Upper lobe of right lung (tissue), 1 donor: Measurements from ENCODE around the gene DLL4. TPM values are rescaled to one million over a fixed set of nuclear protein-coding genes. Genes with fewer than 3 reads are reported as not detected.

Experiments
- ATAC-seq: fragments of 200-7000 bp; cut with Tn5 transposase; one replicate; pipeline ENCODE4 v1.9.1; 2020; ENCODE audit warnings: mild to moderate bottlenecking, moderate library complexity
- DNase-seq: peaks from one replicate; pipeline ENCODE4 v3.0.0-alpha.2; 2020
- H3K27ac ChIP-seq: fragments of 200-600 bp; one replicate; pipeline ENCODE4 v1.8.0; 2022
- H3K27me3 ChIP-seq: fragments of 200-600 bp; one replicate; pipeline ENCODE4 v1.8.0; 2022; ENCODE audit warnings: mild to moderate bottlenecking
- H3K36me3 ChIP-seq: fragments of 200-600 bp; one replicate; pipeline ENCODE4 v1.8.0; 2022
- H3K4me1 ChIP-seq: fragments of 200-600 bp; one replicate; pipeline ENCODE4 v1.8.0; 2022
- H3K4me3 ChIP-seq: fragments of 200-600 bp; one replicate; pipeline ENCODE4 v1.8.0; 2022; ENCODE audit warnings: mild to moderate bottlenecking
- H3K9me3 ChIP-seq: fragments of 200-600 bp; one replicate; pipeline ENCODE4 v1.8.0; 2022
- intact Hi-C: fragments of 100-400 bp; cut with DNase I; formaldehyde crosslinking; loops from one replicate; pipeline ENCODE4 v1.11.0; 2022
- total RNA-seq: library from RNA; stranded (reverse); fragmentation: NEBNext Ultra II Directional; extraction: Animal tissue kit (Norgen Biotek cat#: 25700); gene quantifications from one replicate; pipeline ENCODE4 v1.2.1, GENCODE V29; 2021
- TF ChIP-seq, protein P1 (sequence below): fragments of 200-600 bp; IDR thresholded peaks from one replicate; pipeline ENCODE4 v1.8.0; 2022; ENCODE audit warnings: antibody characterized with exemption
- donor health status: DM: no; HTN: yes; CAD: no; lungs with severe emphysema.

DLL4 gene
- total RNA-seq, 1 donor from 2014 or later: 22.0 TPM

GRCh38 chr15:40974879-40975278 is 45.7 kb downstream of the DLL4 start:
- Histone ChIP-seq H3K27ac (no peak overlapping the region), H3K4me3 (no peak overlapping the region), H3K36me3 (peaks cover 36% of the 10 kb centered on the region), H3K4me1 (no peaks in the 10 kb centered on the region), H3K27me3 (no peaks in the 10 kb centered on the region), H3K9me3 (no peaks in the 10 kb centered on the region)
- ATAC-seq (no peak), DNase-seq (no peak)
- intact Hi-C loops: no loop called here
- TF ChIP-seq, protein P1, sequence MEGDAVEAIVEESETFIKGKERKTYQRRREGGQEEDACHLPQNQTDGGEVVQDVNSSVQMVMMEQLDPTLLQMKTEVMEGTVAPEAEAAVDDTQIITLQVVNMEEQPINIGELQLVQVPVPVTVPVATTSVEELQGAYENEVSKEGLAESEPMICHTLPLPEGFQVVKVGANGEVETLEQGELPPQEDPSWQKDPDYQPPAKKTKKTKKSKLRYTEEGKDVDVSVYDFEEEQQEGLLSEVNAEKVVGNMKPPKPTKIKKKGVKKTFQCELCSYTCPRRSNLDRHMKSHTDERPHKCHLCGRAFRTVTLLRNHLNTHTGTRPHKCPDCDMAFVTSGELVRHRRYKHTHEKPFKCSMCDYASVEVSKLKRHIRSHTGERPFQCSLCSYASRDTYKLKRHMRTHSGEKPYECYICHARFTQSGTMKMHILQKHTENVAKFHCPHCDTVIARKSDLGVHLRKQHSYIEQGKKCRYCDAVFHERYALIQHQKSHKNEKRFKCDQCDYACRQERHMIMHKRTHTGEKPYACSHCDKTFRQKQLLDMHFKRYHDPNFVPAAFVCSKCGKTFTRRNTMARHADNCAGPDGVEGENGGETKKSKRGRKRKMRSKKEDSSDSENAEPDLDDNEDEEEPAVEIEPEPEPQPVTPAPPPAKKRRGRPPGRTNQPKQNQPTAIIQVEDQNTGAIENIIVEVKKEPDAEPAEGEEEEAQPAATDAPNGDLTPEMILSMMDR: no peak

DNA sequence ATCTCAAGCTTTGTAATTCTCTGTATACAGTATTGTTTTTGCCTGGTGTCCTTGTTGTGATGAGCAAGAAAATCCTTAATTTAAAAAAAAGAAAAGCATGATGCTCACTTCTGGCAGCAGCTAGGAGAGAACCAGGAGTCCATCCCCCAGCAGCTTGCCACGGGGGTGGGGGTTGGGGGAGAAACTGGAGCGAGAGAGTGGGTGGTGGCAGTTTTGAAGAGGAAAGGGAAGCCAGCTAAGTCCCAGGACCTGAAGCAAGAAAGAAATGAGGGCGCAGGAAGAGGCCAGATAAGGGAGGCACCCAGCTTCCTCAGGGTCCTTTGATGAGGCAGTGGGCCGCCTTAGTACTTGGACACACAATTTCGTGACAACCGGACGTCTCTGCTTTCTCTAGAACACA is 47.7 kb downstream of the DLL4 start:
- Histone ChIP-seq H3K36me3 (peaks cover 56% of the 10 kb centered on the region), H3K4me3 (no peak overlapping the region), H3K27ac (no peak overlapping the region), H3K4me1 (no peaks in the 10 kb centered on the region), H3K9me3 (no peaks in the 10 kb centered on the region), H3K27me3 (no peaks in the 10 kb centered on the region)
- DNase-seq (no peak), ATAC-seq (no peak)
- TF ChIP-seq, protein P1: no peak
- intact Hi-C loops: no loop called here

- DNase-seq (no peak), ATAC-seq (no peak)
- TF ChIP-seq, protein P1: no peak
- H3K36me3 ChIP-seq: peaks cover 69% of the 10 kb centered on the region
- no peak overlapping the region for H3K4me3 ChIP-seq
- H3K4me1 ChIP-seq: peaks cover 5% of the 10 kb centered on the region
- H3K27ac ChIP-seq: no peak overlapping the region
- no peaks in the 10 kb centered on the region for H3K27me3 ChIP-seq
- intact Hi-C loops: no loop called here
- no peaks in the 10 kb centered on the region for H3K9me3 ChIP-seq
Observed at GRCh38 chr15:40978141-40978540, 49.0 kb downstream of the DLL4 start.

DNA sequence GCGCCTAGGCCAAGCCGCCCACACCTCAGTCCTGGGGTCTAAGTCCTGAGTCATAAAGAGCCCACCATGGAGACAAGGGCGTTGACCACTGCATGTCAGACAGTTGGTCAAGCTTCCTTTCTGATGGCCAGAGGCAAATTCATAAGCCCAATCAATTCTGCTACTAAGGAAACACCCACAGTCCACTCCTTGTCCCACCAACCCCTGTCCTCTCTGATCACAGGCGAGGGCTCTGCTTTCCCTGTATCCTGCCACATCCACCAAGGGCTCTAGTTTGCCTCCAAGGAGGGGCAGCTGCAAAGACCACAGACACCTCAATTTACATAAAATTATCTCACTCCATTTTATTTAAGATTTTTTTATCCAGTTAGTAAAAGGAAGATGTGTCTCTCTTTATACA is 49.4 kb downstream of the DLL4 start:
- no peak overlapping the region for H3K27ac ChIP-seq
- no peaks in the 10 kb centered on the region for H3K27me3 ChIP-seq
- ATAC-seq (no peak), DNase-seq (no peak)
- intact Hi-C loops: no loop called here
- peaks cover 73% of the 10 kb centered on the region for H3K36me3 ChIP-seq
- peaks cover 5% of the 10 kb centered on the region for H3K4me1 ChIP-seq
- TF ChIP-seq, protein P1: no peak
- H3K9me3 ChIP-seq: no peaks in the 10 kb centered on the region
- no peak overlapping the region for H3K4me3 ChIP-seq

GRCh38 chr15:40981186-40981585 is 52.0 kb downstream of the DLL4 start:
- Histone ChIP-seq H3K4me3 (no peak overlapping the region), H3K27ac (no peak overlapping the region), H3K4me1 (peaks cover 5% of the 10 kb centered on the region), H3K9me3 (no peaks in the 10 kb centered on the region), H3K27me3 (no peaks in the 10 kb centered on the region), H3K36me3 (peaks cover 100% of the 10 kb centered on the region)
- intact Hi-C loops: no loop called here
- ATAC-seq (no peak), DNase-seq (no peak)
- TF ChIP-seq, protein P1: no peak

- TF ChIP-seq, protein P1: no peak
- H3K36me3 ChIP-seq: peaks cover 100% of the 10 kb centered on the region
- no peaks in the 10 kb centered on the region for H3K9me3 ChIP-seq
- no peaks in the 10 kb centered on the region for H3K27me3 ChIP-seq
- intact Hi-C loops: no loop called here
- DNase-seq: no peak
- no peak overlapping the region for H3K27ac ChIP-seq
- ATAC-seq: peak; percentile 41
- H3K4me1 ChIP-seq: peaks cover 5% of the 10 kb centered on the region
- no peak overlapping the region for H3K4me3 ChIP-seq
Observed at GRCh38 chr15:40982855-40983254, 53.7 kb downstream of the DLL4 start.
